Posterior vena cava (tissue), 2 donors: ENCODE data around the gene RICTOR. TPM values are rescaled to one million over a fixed set of nuclear protein-coding genes. Genes with fewer than 3 reads are reported as not detected.

ENCODE experiments used
- DNase-seq: peaks from one replicate; pipeline ENCODE4 v3.0.0-alpha.2; 2020; ENCODE audit warnings: low spot score
- intact Hi-C, 2 donors: fragments of 100-400 bp; cut with DNase I; formaldehyde crosslinking; loops; one replicate each; pipeline versions ENCODE4 v1.14.1 to v1.14.2; 2022 to 2023
- total RNA-seq, 2 donors: library from RNA; stranded (reverse); fragmentation: NEBNext Ultra II Directional; extraction: Animal tissue kit (Norgen Biotek cat#: 25700); gene quantifications; one replicate each; pipeline ENCODE4 v1.2.1, GENCODE V29; 2021
- donor health status: DM: yes; HTN: yes; CAD: no.
- donor health status: DM: yes; HTN: yes; CAD: no.

Gene RICTOR
- total RNA-seq, 2 donors from 2014 or later: 37.0 to 50.1 TPM

DNA sequence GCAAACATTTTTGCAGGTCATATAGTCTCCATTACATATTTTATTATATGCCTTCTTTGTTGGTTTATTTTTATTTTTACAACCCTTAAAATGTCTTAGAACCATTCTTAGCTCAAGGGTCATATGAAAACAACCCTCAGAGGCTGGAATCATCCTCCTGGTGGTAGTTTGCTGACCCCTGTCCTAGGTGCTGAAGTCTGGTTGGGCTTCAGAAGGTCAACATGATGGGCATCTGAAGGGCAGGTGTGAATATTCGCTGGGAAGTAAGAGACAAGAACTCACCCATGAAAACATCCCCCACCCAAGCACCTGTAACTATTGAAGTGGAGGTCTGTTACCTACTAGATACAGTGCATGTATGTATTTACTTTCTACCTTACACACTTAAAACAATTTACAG, 153.0 kb downstream of the RICTOR start:
- intact Hi-C loops: no loop called here
- DNase-seq: no peak

DNA sequence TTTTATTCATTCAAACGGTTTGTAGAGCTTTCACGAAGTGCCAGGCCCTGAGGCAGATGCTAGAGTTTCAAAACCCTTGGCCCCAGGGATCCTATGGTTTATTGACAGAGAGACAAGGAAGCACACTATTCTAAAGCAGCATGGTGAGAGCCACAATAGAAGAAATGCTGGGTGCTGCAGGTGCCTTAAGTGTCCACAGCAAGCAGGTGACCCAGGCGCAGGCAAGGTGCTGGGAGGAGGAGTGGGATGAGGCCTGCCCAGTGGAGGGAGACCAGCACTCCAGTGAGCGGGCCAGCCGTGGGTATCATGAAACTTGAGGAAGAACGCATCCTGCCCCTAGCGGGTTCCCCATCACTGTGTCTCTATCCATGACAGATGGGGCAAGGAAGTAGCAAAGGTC, 157.4 kb downstream of the RICTOR start:
- no peak for DNase-seq
- intact Hi-C loops: no loop called here

DNA sequence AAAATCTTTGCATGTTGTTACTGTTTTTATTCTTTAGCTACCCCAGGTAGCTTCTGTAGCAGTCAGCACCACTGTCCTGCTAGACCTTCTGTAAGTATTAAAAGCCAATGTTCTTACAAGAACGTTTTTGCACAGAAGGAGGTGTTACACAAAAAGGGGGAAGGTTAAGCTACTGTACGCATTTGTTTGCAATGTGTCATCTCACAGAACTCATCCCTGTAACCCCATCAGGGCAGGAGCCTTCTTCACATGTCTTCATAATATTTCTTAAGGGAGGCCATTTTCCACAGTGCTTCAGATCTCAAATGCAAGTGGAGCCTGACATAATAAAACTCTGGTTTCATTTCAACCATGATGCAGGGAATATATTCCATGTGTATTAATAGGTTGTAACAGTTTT, 160.5 kb downstream of the RICTOR start:
- DNase-seq: no peak
- intact Hi-C loops: no loop called here

DNA sequence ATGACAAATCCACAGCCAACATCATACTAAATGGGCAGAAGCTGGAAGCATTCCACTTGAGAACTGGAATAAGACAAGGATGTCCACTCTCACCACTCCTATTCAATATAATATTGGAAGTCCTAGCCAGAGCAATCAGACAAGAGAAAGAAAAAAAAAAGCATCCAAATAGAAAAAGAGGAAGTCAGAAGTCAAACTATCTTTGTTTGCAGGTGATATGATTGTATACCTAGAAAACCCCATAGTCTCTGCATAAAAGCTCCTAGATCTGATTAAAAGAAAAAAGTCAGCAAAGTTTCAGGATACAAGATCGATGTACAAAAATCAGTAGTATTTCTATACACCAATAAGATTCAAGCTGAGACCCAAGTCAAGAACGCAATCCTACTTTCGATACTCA, 162.3 kb downstream of the RICTOR start:
- DNase-seq: no peak
- intact Hi-C loops: no loop called here

DNA sequence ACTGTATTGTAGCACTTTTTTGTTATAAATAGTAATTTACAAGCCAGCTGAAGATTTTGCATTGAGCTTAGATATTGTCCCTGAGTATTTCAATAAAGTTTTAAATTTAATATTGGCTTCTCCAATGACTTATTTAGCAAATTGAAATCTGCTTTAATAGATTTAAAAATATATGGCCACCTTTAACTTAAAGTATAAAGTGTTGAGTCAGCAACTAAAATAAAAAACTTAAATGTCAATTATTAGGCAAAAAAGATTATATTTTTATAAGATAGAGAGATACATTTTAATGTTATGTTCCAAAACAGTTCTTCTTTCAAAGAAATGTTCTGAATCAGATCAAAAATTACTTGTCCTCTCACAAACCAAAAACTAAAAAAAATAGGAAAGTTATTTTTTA, 167.7 kb downstream of the RICTOR start:
- no peak for DNase-seq
- intact Hi-C loops: no loop called here

DNA sequence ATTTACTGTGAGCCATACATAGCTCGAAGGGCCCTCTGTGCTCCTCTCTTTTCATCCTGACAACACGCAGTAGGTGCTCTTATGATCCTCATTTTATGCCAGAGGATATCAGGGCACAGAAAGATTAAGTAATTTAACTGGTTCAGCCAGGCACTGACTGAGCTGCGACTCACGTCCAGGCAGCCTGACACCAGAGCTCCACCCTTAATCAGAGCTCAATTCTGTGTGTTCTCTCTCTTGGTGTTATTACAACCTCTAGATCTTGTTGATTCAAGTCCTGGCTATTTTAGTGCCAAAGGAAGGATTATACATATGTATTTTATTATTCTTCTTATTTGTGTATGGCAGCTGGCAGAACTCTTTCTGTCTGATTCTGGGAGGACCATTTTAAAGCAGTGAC, 168.7 kb downstream of the RICTOR start:
- DNase-seq: no peak
- intact Hi-C loops: no loop called here

DNA sequence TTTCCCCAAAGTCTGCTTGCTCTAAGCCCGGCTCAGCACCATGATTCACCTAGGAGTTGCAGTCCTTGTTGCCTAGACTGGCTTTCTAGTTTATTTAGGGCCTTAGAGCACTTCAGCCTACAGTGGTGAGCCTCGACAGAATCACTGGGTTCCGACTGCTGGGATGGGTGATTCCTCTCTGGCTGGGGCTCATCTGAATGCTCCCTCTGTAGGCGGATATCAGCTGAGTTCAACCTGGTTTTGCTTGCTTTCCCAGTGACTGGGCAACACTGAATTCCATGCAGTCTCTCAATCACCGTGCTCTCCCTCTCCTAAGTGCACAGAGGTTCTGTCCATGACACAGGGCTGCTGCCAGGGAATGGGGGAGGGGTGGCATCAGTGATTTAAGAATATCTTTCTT, 174.3 kb downstream of the RICTOR start:
- intact Hi-C loops: no loop called here
- no peak for DNase-seq

DNA sequence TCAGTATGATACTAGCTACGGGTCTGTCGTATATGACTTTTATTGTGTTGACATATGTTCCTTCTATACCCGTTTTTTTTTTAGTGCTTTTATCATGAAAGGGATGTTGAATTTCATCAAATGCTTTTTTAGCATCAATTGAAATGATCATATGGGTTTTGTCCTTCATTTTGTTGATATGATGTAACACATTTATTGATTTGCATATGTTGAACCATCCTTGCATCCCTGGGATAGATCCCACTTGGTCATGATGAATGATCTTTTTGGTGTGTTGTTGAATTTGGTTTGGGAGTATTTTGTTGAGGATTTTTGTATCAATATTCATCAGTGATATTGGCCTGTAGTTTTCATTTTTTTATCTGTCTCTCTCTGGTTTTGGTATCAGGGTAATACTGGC, 177.4 kb downstream of the RICTOR start:
- no peak for DNase-seq

DNA sequence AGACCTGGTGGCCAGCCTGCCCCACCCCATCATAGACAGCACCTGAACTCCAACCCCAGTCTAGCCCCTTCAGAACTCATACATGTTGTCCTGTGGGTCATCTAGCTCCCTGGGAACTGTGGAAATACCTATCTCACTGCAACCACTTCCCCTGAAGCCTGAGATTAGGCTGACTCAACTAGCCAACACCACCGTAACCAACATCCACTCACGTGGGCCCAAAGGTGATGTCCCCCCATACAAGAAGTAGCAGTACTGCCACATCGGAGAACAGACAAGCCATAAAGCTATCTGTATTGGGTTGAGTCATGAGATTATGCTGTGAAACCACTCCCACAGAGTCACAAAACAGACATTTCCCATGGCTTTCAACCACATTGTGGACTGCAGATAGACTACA, 181.8 kb downstream of the RICTOR start:
- intact Hi-C loops: no loop called here
- DNase-seq: no peak

More for the DNA sequence above, 177.4 kb downstream of the RICTOR start:
- intact Hi-C loops: no loop called here

DNA sequence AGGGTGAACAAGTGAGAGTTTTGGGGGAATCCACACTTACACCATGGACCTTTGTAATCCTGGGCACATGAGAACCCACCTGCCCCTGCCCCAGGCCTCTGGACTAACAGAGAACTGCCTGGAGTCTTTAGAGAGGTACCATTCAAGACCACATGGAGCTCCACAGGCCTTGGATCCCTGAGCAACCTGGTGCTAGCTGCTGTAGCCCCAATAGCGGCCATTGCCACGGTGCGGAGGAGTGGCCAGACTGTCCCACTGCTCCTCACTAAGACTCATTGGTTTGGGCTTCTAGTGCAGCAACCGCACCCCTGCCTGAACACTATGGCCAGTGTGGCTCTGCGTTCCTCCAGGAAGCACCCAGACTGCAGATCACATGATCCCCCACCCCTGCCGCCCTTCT, 182.6 kb downstream of the RICTOR start:
- DNase-seq: no peak
- intact Hi-C loops: no loop called here

DNA sequence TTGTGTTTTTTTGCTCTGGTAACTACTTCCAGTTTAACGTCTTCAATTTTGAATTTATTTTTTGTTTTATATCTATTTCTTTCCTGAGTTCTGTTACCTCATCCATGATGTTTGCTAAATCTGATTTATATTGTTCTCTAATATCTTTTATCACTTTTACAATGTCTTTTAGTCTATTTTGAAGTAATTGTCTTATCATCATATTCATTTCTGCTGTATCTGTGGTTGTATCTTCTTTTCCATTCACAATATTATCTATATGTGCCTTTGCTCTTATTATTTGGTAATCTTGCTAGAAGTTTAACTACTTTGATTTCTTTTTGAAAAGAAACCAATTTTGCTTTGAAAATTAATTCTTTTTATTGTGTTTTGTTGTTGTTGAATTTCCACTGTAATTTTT, 184.8 kb downstream of the RICTOR start:
- intact Hi-C loops: no loop called here
- DNase-seq: no peak

DNA sequence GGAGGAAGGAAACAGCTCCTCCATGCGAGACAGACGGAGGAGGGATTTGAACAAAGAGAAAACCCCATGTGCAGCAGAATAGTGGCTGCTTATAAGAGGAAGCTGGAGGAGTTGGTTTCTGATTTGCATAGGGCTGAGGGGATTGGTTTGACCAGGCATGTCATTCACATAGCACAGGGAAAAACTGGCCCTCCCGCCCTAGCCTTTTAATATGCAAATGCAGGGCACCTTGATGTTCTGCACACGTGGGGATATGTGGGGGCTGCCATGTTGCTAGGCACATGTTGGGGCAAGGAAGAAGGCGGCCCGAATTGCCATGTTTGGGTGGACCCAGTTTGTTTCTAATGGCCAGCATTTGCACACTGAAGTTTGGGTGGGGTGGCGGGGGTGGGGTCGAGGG, 186.2 kb downstream of the RICTOR start:
- DNase-seq: no peak
- intact Hi-C loops: no loop called here

Other genes with a start within 250 kb of the RICTOR start
- 100 to 1,000 TPM; 111 to 149 TPM for gene OSMR, start 228.4 kb downstream of the RICTOR start, total RNA-seq
- gene FYB1, start 145.2 kb upstream of the RICTOR start, total RNA-seq: 10 to 100 TPM; 10.1 to 26.0 TPM